ENCODE results near the gene ANKRD6. TPM values are rescaled to one million over a fixed set of nuclear protein-coding genes. Genes with fewer than 3 reads are reported as not detected.

The ANKRD6 gene
- total RNA-seq, 1 experiment from 2014 or later: 5.6 TPM

GRCh38 chr6:89483111-89483720 is 50.3 kb downstream of the ANKRD6 start:
- ATAC-seq (no peak), DNase-seq (no peak)
- no TSS peak for BruUV-seq (replicated peaks)
- H3K36me3 ChIP-seq (ENCODE audit: low read depth, low read length): no peaks in the 10 kb centered on the region
- H3K27me3 ChIP-seq (ENCODE audit: low read length): no peaks in the 10 kb centered on the region
- H3K9me3 ChIP-seq (ENCODE audit: low read length): no peaks in the 10 kb centered on the region
- H4K20me1 ChIP-seq (ENCODE audit: low read length): no peaks in the 10 kb centered on the region
- H3K4me1 ChIP-seq (ENCODE audit: insufficient read depth, low read length): no peaks in the 10 kb centered on the region
- POLR2A ChIA-PET (ENCODE audit: unreplicated experiment): no interaction called here
- H3K4me3 ChIP-seq (ENCODE audit: low read length): no peak overlapping the region
- H3K9me2 ChIP-seq (replicated peaks; ENCODE audit: low read length): no peaks in the 10 kb centered on the region
- H3K27ac ChIP-seq (ENCODE audit: low read length): no peak overlapping the region
- H3F3A ChIP-seq (ENCODE audit: low read length, unreplicated experiment): no peaks in the 10 kb centered on the region
- H3K4me2 ChIP-seq (ENCODE audit: low read length): no peak overlapping the region
- intact Hi-C loops (cut with micrococcal nuclease): no loop called here
- no peak overlapping the region for H2AFZ ChIP-seq (ENCODE audit: low read length)
- H3K79me2 ChIP-seq (ENCODE audit: low read length): no peaks in the 10 kb centered on the region
- no peak overlapping the region for H3K9ac ChIP-seq (ENCODE audit: low read length)
- CTCF ChIA-PET: no interaction called here
- TF ChIP-seq EZH2phosphoT487 (IDR thresholded peaks at IDR 0.05; ENCODE audit: borderline replicate concordance, low read length): no peak
- no peak for TF ChIP-seq EZH2 (IDR thresholded peaks at IDR 0.05; ENCODE audit: low read length, unreplicated experiment)
- TF ChIP-seq CTCF (conservative IDR thresholded peaks at IDR 0.05; ENCODE audit: low read depth, low read length): no peak

- ATAC-seq (no peak), DNase-seq (no peak)
- H3K36me3 ChIP-seq (ENCODE audit: low read depth, low read length): no peaks in the 10 kb centered on the region
- H3F3A ChIP-seq (ENCODE audit: low read length, unreplicated experiment): no peaks in the 10 kb centered on the region
- H4K20me1 ChIP-seq (ENCODE audit: low read length): no peaks in the 10 kb centered on the region
- H2AFZ ChIP-seq (ENCODE audit: low read length): no peak overlapping the region
- no peaks in the 10 kb centered on the region for H3K4me1 ChIP-seq (ENCODE audit: insufficient read depth, low read length)
- H3K27me3 ChIP-seq (ENCODE audit: low read length): no peaks in the 10 kb centered on the region
- H3K9me3 ChIP-seq (ENCODE audit: low read length): no peaks in the 10 kb centered on the region
- CTCF ChIA-PET: no interaction called here
- intact Hi-C loops (cut with micrococcal nuclease): no loop called here
- H3K79me2 ChIP-seq (ENCODE audit: low read length): no peaks in the 10 kb centered on the region
- BruUV-seq (replicated peaks): no TSS peak
- no peak for TF ChIP-seq EZH2 (IDR thresholded peaks at IDR 0.05; ENCODE audit: low read length, unreplicated experiment)
- no peak for TF ChIP-seq EZH2phosphoT487 (IDR thresholded peaks at IDR 0.05; ENCODE audit: borderline replicate concordance, low read length)
- no peak for TF ChIP-seq CTCF (conservative IDR thresholded peaks at IDR 0.05; ENCODE audit: low read depth, low read length)
- no peak overlapping the region for H3K4me2 ChIP-seq (ENCODE audit: low read length)
- no peak overlapping the region for H3K9ac ChIP-seq (ENCODE audit: low read length)
- POLR2A ChIA-PET (ENCODE audit: unreplicated experiment): no interaction called here
- no peak overlapping the region for H3K27ac ChIP-seq (ENCODE audit: low read length)
- no peaks in the 10 kb centered on the region for H3K9me2 ChIP-seq (replicated peaks; ENCODE audit: low read length)
- no peak overlapping the region for H3K4me3 ChIP-seq (ENCODE audit: low read length)
Observed at GRCh38 chr6:89485320-89485719, 52.4 kb downstream of the ANKRD6 start.

GRCh38 chr6:89487864-89488263 is 54.9 kb downstream of the ANKRD6 start:
- Histone ChIP-seq H3K9ac (ENCODE audit: low read length) (no peak overlapping the region), H3K27me3 (ENCODE audit: low read length) (no peaks in the 10 kb centered on the region), H3K79me2 (ENCODE audit: low read length) (no peaks in the 10 kb centered on the region), H3K36me3 (ENCODE audit: low read depth, low read length) (no peaks in the 10 kb centered on the region), H3K27ac (ENCODE audit: low read length) (no peak overlapping the region), H4K20me1 (ENCODE audit: low read length) (no peaks in the 10 kb centered on the region), H2AFZ (ENCODE audit: low read length) (no peak overlapping the region), H3F3A (ENCODE audit: low read length, unreplicated experiment) (no peaks in the 10 kb centered on the region), H3K9me3 (ENCODE audit: low read length) (no peaks in the 10 kb centered on the region), H3K4me3 (ENCODE audit: low read length) (no peak overlapping the region), H3K4me1 (ENCODE audit: insufficient read depth, low read length) (no peaks in the 10 kb centered on the region), H3K9me2 (replicated peaks; ENCODE audit: low read length) (no peaks in the 10 kb centered on the region), H3K4me2 (ENCODE audit: low read length) (no peak overlapping the region)
- no TSS peak for BruUV-seq (replicated peaks)
- intact Hi-C loops (cut with micrococcal nuclease): no loop called here
- ATAC-seq: no peak
- DNase-seq: no peak
- TF ChIP-seq EZH2phosphoT487 (IDR thresholded peaks at IDR 0.05; ENCODE audit: borderline replicate concordance, low read length) (no peak), CTCF (conservative IDR thresholded peaks at IDR 0.05; ENCODE audit: low read depth, low read length) (no peak), EZH2 (IDR thresholded peaks at IDR 0.05; ENCODE audit: low read length, unreplicated experiment) (no peak)
- ChIA-PET POLR2A (ENCODE audit: unreplicated experiment) (no interaction called here), CTCF (no interaction called here)

Data from PC-3 (cell line).